Coronary artery (tissue), 2 donors: ENCODE results near the gene PPP2R5D.

Experiments used
- DNase-seq: peaks from one replicate; pipeline ENCODE4 v3.0.0-alpha.2; 2017; ENCODE audit warnings: low spot score
- H3K27ac ChIP-seq, 2 donors: fragments of 200-600 bp; sonication (generic); one replicate each; pipeline ENCODE4 v1.5.1; 2016 to 2019
- H3K4me3 ChIP-seq: fragments of 200-600 bp; sonication (generic); 2 replicates; pipeline ENCODE4 v1.5.1; 2016; ENCODE audit warnings: mild to moderate bottlenecking, moderate library complexity
- CTCF ChIP-seq: fragments of 200-600 bp; sonication (generic); IDR thresholded peaks from one replicate; pipeline ENCODE4 v1.5.1; 2019; ENCODE audit warnings: antibody characterized with exemption

Gene PPP2R5D

DNA sequence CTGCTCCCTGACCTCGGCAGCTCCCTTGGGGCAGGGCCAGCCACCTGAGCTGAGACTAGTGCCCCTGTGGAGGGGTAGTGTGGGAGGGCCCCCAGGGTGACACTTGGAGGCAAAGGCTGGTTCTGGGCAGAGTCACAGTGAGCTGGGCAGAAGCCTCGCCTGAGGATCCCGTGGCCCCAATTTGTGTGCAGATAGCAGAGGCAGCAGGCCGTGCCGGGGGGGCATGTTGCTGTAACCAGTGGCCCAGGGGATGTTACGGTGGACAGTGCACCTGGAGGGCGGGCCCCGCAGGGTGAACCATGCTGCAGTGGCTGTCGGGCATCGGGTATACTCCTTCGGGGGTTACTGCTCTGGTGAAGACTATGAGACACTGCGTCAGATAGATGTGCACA, 32.6 kb downstream of the PPP2R5D start:
- no peak for DNase-seq
- peak overlapping the region; percentile 48 for H3K4me3 ChIP-seq
- TF ChIP-seq CTCF, result no peak
- H3K27ac ChIP-seq, result peak overlapping the region in 1 of 2 donors; percentile 53

- Histone ChIP-seq H3K27ac (no peak overlapping the region), H3K4me3 (no peak overlapping the region)
- no peak for DNase-seq
- TF ChIP-seq CTCF, result no peak
Observed at GRCh38 chr6:43019152-43019551, 34.8 kb downstream of the PPP2R5D start.

- no peak for DNase-seq
- no peak for TF ChIP-seq CTCF
- H3K4me3 ChIP-seq, result no peak overlapping the region
- peak overlapping the region in 1 of 2 donors; percentile 95 for H3K27ac ChIP-seq
Observed at GRCh38 chr6:43020052-43020705, 35.8 kb downstream of the PPP2R5D start.

- H3K27ac ChIP-seq, result peak overlapping the region; percentile 87 to 95
- no peak for DNase-seq
- TF ChIP-seq CTCF, result no peak
- H3K4me3 ChIP-seq, result peak overlapping the region; percentile 96
Observed at GRCh38 chr6:43020847-43021246, 36.5 kb downstream of the PPP2R5D start.

GRCh38 chr6:43021270-43022047, 37.1 kb downstream of the PPP2R5D start, which contains the start of gene RRP36:
Gene RRP36 (plus strand): TSS chr6:43021623. CDS start chr6:43021655, 32 bp downstream.
- DNase-seq, result peak; percentile 91
- no peak for TF ChIP-seq CTCF

GRCh38 chr6:43024436-43024835, 40.1 kb downstream of the PPP2R5D start:
- Histone ChIP-seq H3K4me3 (no peak overlapping the region), H3K27ac (no peak overlapping the region)
- no peak for TF ChIP-seq CTCF
- DNase-seq, result no peak

More at GRCh38 chr6:43021270-43022047, 37.1 kb downstream of the PPP2R5D start, which contains the start of gene RRP36:
- Histone ChIP-seq H3K4me3 (peak within 1 kb of the TSS; percentile 96), H3K27ac (peak within 1 kb of the TSS; percentile 87 to 95)
